Stimulated activated CD8-positive, alpha-beta memory T cell treated with anti-CD3 and anti-CD28 coated beads, Interleukin-4, amount 100 ng/mL, for 48 hours (primary cell): ENCODE results near the gene GGA2.
"Not testable (repeated sequence)": the region's sequence is repeated elsewhere in the genome, so short reads cannot be mapped to it uniquely, and the experiment has no call there.

Source experiments
- DNase-seq: peaks from one replicate; pipeline ENCODE4 v3.0.0-alpha.2; 2020

Gene GGA2

DNA sequence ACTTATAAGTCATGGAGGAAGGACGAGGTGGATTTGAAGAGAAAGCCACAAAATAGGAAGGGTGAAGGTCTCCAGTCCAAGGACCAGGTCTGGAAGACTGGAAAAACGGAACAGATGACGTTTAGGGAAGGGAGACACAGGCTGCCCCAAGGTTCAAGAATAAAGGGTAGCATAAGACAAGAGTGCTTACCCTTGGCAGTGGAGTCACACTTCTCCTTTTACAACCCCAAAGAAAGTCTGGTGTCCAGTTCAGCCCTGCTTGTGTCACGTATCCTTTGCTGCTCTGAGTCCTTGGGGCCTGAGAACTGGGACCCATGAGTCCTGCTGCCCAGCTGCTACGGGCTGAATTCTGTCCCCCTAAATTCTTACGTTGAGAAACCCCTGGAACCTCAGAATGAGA is 13.0 kb upstream of the GGA2 start:
- no peak for DNase-seq

DNA sequence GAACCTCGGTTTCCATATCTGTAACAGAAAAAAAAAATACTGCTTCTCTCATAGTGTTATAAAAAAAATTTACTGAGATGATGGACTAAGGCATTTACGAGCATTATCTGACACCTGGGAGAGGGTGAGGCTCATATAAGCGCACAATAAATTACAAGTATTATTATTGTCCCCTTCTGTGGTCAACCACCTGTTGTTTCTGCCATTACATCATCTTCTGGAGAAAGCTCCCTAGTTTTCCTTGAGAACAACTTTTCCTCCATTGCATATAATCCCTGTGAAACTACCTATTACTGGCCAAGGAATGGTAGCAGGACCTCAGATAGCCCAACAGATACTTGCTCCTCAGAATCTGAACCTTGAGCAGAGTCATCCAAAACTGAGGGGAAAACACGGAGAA is 11.7 kb upstream of the GGA2 start:
- no peak for DNase-seq

DNA sequence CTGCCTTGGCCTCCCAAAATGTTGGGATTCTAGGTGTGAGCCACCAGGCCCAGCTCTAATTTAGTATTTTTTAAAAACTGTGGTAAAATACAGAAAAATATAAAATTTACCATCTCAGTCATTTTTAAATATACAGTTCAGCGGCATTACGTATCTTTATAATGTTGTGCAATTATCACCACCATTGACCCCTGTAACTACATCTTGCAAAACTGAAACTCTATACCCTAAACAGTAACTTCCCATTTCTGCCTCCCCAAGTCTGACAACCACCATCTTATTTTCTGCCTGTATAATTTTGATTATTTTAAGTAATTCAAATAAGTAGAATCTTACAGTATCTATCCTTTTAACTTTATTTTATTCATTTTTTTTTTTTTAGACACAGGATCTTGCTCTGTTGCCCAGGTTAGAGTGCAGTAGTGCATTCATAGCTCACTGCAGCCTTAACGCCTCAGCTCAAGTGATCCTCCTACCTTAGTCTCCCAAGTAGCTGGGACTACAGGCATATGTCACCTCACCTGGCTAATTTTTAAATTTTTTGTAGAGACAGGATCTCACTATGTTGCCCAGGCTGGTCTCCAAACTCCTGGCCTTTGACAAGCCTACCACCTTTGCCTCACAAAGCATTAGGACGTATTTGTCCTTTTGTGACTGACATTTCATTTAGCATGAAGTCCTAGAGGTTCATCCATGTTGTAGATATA is 10.9 kb upstream of the GGA2 start:
- DNase-seq, result no peak

DNA sequence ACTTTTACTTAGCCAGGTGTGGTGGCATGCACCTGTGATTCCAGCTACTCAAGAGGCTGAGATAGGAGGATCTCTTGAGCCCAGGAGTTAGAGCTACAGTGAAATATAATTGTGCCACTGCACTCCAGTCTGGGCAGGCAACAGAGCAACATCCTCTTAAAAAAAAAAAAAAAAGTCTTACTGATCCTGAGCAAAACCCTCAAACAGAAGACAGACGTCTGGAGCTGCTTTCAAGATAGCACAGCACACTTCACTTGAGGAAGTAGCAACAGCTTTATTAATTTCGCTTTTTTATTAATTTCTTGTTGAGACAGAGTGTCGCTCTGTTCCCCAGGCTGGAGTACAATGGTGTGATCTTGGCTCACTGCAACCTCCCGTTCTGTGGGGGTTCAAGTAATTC is 10.2 kb upstream of the GGA2 start:
- DNase-seq, result no peak

DNA sequence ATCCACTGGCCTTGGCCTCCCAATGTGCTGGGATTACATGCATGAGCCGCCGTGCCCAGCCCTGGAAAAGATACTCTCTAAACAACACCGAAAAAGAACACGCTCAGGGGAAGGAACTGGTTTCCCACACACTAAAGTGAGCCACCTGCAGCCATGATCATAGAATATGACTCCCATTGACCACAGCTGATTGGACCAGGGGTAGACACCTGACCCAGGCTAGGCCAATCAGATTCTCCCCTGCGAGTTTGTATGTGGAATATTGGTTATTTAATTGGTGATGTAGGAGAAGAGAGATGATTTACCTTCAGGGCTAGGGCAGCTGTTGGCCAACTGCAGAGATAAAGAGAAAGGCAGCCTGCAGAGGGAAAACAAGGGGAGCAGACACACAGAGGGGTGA is 9.0 kb upstream of the GGA2 start:
- DNase-seq, result no peak

DNA sequence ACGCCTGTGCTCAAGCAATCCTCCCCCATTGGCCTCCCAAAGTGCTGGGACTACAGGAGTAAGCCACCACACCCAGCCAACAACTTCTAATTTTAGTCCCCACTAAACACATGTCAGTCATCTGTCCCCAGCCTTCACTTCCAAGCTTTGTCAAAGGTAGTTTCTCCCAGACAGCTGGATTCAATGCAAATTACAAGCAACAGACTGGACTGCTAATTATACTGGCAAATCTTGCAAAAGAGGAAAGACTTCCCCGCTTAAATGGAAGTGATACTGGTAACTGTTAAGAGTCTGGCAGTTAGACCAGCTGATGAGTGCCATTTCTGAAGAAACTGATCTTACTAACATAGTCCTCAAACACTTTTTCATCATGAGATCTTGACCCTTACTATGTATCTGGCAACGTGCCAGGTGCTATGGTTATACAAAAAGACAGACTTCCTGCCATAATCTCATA is 8.2 kb upstream of the GGA2 start:
- no peak for DNase-seq

DNA sequence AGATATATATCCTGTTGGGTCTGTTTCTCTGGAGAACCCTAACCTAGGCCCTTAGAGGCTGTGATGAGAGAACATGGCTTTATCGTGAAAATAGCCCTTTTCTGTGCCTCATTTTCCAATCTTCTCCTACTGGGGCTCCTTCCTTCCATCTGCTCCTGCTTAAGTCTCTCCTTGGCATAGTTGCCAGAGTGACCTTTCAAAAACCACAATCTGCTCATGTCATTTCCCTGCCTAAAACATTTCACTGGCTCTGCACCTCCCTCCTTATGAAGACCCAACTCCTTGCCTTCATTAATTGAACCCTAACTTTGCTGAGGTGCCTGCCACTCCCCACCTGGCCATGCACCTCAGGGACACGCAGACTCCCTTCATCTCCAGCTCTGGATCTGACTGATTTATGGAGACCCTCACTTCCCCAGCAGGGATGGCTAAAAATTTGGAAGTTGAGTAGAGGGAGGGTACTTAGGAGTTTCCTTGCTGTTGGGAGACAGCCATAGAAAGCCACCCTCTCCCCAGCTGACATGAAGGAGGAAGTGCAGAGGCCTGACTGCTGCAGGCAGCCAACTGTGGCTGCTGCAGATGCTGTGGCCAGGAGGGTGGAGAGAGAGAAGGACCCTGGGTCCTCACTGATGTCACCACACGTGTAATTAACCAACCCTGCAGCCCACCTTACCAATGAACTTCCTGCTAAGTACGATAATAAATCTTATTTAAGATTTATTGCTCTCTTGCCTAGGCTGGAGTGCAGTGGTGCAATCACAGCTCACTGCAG is 6.3 kb upstream of the GGA2 start:
- no peak for DNase-seq

DNA sequence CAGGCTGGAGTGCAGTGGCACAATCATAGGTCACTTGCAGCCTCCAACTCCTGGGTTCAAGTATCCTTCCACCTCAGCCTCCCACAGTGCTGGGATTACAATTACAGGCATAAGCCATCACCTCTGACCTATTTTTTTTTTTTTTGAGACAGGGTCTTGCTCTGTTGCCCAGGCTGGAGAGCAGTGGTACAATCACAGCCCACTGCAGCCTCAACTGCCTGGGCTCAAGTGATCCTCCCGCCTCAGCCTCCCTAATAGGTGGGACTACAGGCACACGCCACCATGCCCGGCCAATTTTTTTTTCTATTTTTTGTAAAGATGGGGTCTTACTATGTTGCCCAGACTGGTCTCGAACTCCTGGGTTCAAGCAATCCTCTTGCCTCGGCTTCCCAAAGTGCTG is 5.6 kb upstream of the GGA2 start:
- DNase-seq, result no peak

DNA sequence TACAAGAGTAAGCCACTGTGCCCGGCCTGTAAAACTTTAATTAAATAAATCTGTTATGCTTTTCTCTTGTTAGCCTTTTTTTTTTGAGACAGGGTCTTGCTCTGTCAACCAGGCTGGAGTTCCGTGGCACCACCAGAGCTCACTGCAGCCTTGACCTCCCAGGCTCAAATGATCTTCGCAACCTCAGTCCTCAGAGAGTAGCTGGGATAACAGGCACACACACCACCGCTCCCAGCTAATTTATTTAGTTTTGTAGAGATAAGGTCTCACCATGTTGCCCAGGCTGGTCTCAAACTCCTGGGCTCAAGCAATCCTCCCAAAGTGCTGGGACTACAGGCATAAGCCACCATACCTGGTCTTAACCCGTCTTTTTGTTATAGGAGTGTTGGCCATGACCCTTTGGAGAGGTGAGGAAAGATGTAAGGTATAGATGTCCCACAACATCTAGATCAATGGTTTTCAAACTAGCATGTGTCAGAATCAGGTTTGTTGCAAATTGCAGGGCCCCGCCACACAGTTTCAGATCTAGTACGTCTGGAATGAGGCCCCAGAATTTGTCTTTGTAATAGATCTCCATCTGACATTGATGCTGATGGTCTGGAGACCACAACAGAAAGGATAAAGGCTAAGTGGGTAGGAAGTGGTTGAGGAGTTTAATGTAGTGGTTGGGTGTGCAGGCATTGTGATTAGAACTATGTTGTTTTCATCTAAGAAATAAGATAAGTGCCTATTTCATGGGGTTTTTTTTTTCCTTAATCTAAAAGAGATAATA is 4.3 kb upstream of the GGA2 start:
- DNase-seq, result peak; percentile 44

DNA sequence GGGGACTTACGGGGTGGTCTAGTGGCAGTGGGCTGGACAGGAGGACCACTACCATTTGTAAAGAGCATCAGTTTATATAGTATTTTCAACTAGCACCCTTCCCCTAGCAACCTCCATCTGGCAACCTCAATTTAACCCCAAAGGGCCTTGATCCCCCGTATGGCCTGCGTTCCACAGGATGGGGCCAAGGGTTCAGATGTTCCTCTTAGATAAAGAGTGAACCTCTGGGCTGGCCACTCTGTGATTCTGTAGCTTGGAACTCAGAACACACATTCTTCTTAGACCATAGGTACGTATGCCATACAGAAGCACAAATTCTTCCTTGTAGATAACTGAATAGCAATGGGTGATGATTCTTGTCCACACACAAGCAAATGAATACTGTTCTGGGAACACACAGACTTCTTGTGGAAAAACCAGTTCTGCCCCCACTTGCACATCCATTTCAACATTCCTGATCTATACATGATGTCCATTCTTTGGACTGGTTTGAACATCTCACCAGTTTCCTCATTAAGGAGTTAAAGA is 1.9 kb upstream of the GGA2 start:
- DNase-seq, result no peak

DNA sequence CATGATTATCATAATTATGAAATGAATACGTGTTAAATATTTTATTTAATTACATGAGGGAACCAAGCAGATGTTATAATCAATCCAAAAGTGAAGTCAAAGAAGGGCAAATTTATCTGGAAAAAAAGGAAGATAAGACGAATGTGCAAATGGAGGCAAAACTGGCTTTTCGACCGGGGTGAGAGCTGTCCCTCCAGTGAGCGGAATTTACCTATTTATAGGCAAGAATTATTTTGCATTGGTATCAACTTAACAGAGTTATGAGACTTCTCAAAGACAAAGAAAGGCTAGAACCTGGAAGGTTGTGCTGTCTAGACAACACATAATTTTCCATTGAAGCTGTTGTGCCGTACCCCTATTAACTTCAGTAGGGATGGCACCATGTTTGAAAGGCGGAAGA is 1.4 kb upstream of the GGA2 start:
- no peak for DNase-seq

DNA sequence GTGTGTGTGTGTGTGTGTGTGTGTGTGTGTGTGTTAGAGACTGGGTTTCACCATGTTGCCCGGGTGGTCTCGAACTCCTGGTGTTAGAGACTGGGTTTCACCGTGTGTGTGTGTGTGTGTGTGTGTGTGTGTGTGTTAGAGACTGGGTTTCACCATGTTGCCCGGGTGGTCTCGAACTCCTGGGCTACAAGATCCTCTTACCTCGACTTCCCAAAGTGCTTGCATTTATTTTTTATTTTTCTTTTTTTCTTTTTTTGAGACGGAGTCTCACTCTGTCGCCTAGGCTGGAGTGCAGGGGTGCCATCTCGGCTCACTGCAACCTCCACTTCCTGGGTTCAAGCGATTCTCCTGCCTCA is 599 bp upstream of the GGA2 start:
- not testable (repeated sequence) for DNase-seq

DNA sequence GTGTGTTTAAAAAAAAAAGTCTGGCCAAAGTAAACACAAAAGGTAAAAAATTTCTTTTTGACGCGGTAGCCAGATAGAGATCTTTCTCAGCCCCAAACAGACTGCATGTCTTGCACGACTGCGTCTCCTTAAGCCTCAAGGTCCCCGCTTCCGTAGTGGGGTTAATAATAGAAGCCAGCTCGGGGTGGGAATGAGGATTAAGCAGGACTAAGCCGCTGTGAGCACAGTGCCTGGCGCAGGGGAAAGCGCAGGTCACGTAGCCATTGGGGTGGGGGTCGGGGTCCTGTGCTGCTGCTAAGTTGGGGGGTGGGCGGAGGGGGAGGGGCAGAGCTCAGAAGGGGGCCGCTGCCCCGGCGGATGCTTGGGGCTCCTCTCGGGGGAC is 521 bp downstream of the GGA2 start:
- peak; percentile 40 for DNase-seq

DNA sequence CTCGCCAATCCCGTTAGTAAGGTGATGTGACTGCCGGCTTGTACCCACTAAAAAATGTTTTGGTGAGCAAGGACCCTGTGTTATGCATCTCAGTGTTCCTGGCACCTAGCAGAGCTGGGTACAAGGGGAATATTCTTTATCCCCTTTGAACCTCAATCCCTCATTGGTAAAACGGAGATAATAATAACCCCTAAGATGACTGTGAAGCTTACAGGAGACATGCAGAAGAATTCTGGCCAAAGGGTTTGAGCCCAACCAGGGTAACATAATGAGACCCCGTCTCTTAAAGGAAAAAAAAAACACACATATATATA is 896 bp downstream of the GGA2 start:
- DNase-seq, result no peak

DNA sequence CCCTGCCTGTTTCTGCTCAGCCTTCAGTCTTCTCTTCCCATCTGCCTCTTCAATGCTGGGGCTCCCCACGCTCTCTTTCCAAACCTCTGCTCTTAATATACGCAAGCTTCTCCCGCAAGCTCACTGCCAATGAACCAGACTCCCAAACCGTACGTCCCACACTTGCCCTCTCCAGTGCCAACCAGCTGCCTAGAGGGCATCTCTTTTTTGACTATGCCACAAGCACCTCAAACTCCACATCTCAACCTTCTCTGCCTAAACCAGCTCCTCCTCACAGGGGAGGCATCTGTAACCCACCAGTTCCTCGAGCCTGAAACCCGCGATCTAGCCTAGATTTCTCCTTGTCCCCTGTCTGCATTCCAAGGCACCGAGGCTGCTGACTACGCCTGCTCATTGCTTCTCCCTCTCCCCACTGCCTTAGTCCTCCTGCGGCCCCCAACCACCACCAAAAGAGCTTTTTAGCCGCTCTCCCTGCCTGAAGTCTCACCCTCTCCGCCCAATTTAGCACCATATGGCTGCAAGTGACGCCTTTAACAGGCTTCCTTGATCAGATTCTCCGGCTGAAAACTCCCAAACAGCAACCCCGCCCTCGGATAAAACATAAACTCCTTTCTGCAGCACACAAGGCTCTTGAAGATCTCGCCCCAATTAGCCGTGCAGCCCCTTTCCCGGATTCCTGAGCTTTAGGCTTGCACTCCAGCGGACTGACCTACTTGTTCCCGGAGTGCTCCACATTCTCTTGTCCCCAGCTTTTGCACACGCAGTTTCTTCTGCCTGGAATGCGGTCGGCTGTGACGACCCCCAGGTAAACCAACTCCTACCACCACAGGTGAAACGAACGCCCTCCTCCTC is 1.5 kb downstream of the GGA2 start:
- DNase-seq, result no peak

DNA sequence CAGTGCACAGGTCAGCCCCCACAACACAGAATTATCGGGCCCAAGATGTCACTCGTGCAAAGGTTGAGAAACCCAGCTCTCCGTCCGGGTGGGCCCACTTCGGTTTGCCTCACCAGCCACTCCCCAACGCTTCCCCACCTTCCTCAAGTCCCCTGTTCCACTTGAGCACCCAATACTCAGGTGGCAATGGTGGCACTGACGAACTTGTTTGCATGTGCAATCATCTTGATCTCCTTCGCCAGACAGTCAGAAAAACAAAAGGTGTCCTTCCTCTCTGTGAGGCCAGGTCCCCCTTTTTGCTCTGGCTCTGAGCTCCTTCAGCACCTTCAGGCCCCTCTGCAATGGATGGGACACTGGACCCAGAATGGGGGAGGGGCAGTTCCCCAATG is 3.7 kb downstream of the GGA2 start:
- DNase-seq, result no peak

DNA sequence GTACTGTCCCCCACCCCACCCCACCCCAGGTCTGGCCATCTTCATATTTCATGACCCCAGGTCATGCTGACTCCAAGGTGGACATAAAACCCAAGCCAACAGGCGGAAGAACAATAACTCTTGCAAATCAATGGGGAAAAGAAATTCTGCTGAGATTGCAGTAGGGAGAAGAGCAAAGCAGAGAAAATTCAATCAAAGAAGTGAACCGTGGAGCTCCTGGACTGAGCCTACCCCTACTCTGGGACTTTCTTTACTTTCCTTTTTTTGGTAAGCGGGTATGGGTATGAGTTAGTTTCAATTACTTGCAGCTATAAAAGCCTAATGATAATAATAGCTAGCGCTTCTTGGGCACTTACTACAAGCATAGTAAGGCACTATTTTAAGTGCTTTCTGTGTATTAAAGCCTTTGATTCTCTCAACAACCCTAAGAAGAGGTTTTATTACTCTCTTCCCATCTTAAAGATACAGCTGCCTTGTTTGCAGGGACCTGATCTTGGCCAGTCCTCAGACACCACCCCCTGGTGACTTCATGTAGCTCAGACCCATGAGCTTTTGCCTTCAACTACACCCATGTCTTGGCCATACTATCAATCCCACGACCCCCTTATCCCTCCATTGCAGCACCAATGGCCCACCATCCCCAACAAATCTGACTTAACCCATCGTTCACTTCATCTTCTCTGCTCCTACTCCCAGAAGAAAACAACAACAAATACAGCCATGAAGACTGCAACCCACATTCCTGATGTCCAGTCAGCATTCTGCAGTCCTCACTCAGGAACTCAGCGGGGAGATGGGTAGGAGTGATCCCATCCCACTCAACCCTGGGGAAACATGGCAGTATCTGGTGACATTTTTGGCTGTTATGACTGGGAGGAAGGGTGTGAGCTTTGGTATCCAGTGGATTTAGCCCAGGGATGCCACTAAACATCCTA is 4.4 kb downstream of the GGA2 start:
- no peak for DNase-seq

DNA sequence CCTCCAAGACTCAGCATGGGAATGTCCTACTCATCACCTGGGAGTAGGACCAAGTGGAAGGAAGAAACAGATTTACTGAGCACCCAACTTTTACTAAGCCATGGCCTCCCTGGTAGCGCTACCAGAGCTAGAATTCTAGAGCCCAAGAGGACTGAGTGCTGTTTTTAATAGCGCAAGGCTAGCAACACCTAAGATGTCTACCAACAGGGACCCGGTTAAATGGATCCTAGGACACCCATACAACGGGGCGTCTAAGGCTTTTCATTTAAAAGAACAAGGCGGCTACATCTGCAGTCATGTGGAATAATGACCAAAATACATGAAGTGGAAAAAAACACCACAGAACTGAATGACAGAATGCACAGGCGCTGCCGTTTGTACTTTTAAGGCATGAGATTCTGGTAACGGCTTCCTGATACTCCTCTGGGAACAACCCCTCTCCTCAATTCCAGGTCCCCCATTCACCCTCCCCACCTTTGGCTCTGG is 5.1 kb downstream of the GGA2 start:
- DNase-seq, result no peak

DNA sequence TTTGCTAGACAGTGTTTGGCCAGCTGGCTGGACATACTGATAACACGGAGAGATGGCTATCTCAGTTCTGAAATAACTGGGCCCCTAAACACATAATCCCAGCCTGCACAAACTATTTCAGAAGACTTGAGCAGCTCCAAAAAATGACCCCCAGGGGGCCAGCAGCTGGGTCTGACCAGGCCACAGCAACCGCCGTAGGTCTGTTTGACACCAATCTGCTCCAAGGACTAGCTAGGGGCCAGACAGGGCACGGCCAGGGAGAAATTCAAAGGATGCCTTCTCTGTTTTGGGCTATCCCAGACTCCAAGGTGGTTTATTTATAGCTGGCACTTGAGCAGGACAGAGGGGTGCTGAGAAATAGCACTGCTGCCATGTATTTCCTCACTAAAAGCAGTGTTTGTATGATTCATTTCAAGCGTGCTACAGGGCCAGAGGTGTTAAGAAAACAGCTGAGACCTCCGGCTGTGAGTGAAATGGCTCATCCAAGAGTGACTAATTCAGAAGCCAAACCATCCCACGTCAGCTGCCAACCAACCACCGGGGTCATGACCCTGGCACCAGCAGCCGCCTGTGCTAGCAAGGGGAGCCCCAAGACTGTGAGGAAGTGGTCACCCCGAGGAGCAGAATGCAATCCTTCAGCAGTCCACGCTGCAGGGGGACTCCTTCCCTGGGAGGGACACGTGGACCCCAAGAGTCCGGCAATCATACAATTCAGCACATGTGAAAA is 5.7 kb downstream of the GGA2 start:
- peak; percentile 87 for DNase-seq

DNA sequence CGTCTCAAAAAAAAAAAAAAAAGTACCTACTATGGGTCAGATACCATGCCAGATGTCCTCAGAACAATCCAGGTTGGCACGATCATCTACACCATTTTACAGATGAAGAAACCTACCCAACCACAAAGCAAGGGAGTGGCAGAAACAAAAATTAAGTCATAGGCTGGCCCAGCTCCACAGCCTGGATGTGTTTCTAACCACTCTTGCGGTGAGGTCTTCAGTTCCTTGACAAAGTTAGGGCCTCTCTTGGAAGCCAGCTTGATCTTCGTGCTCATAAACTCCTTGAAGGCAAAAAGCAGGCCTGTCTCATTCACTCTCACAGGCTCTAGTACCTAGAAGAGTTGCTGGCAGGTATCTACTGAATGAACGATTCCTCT is 6.2 kb downstream of the GGA2 start:
- no peak for DNase-seq

DNA sequence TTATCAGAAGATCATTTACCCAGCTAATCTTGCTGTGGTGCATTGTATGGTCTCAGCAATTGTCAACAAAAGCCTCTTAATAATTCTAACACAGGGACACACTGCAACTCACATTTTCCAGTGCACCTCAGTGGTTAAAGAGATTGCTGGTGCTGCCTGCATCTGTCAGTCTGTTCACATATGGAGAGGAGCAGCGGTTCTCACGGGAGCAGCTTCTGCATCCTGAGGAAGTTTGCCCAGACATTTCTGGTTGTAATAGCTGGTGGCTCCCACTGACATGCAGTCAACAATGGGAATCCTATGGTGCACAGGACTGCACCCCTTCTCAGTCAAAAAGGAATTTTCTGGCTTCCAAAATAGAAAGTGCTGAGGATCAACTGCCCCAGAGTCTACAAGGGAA is 7.8 kb downstream of the GGA2 start:
- DNase-seq, result no peak
